ENCODE measurements around the gene MAP3K6.

The MAP3K6 gene

DNA sequence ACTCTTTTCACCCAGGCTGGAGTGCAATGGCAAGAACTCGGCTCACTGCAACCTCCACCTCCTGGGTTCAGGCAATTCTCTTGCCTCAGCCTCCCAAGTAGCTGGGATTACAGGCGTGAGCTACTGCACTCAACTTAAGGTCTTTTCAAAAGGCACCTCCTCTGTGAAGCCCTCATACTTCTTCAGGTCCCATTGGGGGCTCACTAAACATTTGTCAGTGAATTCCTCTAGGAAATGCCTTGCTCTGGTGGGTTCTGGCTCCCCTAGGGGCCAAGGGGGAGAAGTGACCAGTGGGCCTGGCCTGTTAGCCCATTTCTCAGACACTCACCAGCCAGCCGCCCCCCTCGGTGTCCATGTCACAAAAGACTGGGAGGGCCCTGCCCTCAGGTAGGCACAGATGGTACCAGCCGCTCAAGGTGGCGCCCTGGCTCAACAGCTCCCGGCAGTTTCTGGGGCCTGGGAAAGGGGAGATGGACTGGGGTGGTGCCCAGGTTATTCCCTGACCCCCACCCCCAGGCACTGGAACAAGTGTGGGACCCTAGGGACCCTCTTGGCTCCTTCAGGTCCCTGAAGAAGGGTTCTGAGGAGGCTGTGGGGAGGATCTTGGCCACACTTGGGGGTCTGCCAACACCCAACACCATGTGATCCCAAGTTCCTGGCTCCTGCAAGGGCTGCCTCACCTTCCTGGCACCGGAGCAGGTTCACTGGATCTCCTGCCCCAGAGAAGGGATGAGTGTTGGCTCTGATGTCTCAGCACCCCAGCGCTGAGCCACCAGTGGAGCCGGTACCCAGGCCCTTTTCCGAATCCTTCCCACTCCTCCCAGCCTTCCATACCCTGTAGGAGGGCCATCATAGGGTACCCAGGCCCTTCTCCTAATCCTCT is 6.3 kb upstream of the MAP3K6 start:
- DNase-seq = peak in 1 of 2 experiments; percentile 11

- no peak for DNase-seq
Measured at GRCh38 chr1:27372022-27372807, 5.5 kb upstream of the MAP3K6 start.

DNA sequence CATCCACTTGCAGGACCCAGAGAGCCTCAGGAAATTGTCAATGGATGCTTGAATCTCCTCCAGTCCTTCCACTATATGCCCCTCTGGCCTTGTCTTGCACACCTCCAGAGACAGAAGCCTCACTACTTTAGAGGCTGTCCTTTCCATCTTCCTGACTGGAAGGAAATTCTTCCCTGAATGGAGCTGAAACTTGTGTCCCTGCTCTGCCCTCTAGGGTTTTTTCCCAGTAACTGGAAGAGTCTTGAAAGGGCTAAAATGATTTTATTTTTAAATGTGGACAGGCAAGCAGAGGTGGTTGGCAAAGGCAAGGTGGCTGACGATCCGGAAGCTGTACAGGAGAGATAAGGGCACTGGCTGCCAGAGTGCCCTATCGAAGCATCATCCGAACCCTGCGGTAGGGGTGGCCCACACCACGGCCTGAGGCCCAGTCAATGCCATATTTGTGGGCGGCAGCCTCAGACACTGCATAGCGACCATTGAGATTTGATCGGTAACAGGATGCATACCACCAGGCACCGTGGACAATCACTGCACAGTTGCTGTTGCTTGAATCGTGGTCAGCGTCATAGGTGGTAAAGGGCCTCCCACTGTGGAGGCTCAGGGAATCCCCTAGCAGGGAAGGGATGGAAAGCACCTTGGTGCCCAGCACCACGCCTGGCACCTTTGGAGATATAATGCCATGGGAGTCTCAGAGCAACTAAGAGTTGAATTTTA is 2.3 kb upstream of the MAP3K6 start:
- peak; percentile 27 to 32 for DNase-seq

GRCh38 chr1:27367160-27367650 is 444 bp upstream of the MAP3K6 start:
- no peak for DNase-seq

- DNase-seq = peak; percentile 66 to 73
Measured at GRCh38 chr1:27366113-27366410, 699 bp downstream of the MAP3K6 start.

DNA sequence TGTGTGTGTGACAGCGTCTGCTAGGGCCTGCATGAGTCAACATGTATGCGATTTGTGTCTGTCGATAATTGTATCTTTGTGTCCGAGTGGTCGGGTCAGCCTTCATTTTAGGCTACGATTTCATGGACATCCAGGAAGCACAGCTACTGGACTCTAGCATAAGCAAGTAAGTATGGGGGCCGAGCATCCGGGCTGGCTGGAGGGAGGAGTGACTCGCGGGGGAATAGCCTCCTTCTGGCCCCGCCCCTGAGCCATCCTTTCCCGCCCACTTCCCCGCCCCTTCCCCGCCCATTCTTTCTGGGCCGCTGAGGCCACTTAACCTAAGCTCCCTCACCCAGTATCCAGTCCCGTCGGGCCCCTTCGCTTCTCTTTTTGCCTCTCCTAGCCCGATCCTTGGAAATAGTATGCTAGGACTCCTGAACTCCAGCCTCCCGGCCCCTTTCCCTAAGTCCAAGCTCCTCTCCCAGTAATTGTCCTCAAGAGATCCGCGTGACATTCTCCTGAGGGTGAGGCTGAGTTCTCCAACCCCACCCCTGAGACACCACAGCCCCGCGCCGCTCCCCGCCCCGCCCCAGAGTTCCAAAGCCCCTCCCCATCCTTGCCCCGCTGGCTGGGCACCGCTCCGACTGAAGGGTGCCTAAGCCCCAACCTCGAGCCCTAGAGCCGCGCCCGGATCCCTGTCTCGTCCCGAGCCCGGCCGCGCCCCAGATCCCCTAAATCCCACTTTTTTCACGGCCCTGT is 1.2 kb downstream of the MAP3K6 start:
- peak; percentile 80 to 86 for DNase-seq

GRCh38 chr1:27364696-27365371 is 1.9 kb downstream of the MAP3K6 start:
- DNase-seq = no peak

- DNase-seq = no peak
Measured at GRCh38 chr1:27363766-27364695, 2.7 kb downstream of the MAP3K6 start.

DNA sequence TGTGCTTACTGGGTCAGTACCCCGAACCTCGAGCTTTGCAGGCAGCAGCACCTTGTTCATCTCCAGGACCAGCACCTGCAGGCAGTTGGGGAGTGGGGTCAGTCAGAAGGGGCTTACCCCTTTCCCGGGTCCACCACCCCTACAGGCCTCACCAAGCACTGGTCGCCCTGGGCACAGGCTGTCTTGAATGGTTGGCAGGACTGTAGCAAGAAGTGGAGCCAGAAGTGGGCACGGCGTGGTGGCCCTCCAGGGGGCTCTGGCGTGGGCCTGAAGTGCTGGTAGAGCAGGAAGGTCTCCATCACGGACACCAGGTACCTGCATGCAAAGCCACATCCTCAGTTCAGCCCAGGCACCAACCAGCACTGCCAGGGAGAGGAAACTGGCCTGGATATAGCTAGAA is 5.2 kb downstream of the MAP3K6 start:
- no peak for DNase-seq

DNA sequence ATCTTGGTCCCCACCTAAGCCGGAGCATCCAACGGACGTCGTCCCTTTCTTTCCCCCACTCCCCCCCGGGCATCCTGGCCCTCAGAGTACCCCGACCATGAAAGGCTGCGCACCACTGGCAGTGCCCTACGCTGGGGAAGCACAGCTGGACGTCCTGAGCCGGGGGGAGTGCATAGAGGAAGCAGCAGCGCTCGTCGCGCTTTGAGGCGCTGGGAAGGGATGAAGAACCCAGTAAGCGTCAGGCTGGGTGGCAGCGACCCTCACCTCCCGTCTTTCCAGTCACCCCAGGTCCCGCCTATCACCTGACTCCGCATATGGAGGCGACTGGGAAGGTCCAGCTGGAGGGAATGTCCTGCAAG is 5.7 kb downstream of the MAP3K6 start:
- no peak for DNase-seq

GRCh38 chr1:27360159-27361043 is 6.4 kb downstream of the MAP3K6 start:
- no peak for DNase-seq

DNA sequence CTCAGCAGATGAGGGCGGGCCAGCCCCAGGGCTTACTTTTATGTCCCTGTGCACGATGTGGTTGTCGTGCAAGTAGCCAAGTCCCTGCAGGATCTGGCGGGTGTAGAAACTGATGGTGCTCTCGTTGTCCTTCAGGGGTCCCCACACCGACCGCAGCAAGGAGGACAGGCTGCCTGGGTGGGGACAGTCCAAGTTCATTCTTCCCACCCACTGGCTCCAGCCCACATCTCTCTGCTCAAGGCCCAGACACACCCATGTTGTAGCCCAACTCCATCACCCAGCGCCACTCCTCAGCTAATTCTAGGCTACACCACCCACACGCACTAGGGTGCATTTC is 7.0 kb downstream of the MAP3K6 start:
- DNase-seq = no peak

- no peak for DNase-seq
Measured at GRCh38 chr1:27358928-27359313, 7.8 kb downstream of the MAP3K6 start.

- DNase-seq = no peak
Measured at GRCh38 chr1:27358038-27358927, 8.5 kb downstream of the MAP3K6 start.

DNA sequence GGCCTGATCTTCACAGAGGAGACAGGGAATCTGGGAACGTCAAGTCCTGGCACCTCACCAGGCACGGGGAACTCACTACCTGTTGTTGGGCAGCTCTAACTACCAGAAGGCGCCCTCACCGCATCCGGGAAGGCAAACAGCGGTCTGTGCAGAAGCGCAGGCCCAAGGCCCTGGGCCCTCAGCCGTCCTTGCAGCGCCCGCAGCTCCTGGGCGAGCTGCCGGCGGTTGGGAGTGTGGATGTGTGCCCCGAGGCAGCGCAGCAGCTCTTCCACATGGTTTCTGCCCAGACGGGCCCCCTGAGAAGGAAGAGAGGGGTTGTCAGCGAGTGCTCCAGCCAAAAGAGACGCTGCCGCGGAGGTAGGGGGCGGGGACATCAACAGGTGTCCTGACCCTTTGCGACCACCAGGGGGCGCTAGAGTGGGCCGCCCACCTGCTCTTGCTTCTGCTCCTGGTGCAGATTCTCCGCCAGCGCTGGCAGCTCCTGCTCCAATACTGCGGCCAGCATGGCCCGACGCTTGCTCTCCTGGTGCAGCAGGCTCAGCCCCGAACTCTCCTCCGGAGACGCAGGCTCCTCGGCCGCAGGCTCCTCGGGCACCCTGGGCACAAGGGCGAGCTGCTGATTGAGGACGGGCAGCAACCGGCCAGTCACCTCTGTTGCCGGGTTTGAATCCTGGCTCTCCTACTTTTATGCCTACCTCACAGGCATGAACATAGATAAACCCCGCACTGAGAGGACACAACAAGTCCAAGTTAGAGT is 9.3 kb downstream of the MAP3K6 start:
- peak; percentile 47 to 59 for DNase-seq

GRCh38 chr1:27356619-27357280 is 10.0 kb downstream of the MAP3K6 start:
- no peak for DNase-seq

GRCh38 chr1:27356277-27356618 is 10.5 kb downstream of the MAP3K6 start:
- DNase-seq = no peak

GRCh38 chr1:27355683-27356082 is 11.1 kb downstream of the MAP3K6 start:
- DNase-seq = no peak

Data from Kasumi-1 (cell line).